Activated CD4-positive, alpha-beta T cell treated with anti-CD3 and anti-CD28 coated beads, Interleukin-2, Interleukin-4, amounts not matched to agents 100 ng/mL and 50 ng/mL, durations not matched to agents 16 hours and 8 hours (primary cell): ENCODE measurements around the gene SLC9B1.
A peak's percentile ranks its signal among the peaks of the same experiment; 100 is the strongest.
"Not testable (repeated sequence)": the region's sequence is repeated elsewhere in the genome, so short reads cannot be mapped to it uniquely, and the experiment has no call there.

Source experiments
- DNase-seq: peaks from one replicate; pipeline ENCODE4 v3.0.0-alpha.2; 2020; ENCODE audit warnings: low spot score

SLC9B1 gene

DNA sequence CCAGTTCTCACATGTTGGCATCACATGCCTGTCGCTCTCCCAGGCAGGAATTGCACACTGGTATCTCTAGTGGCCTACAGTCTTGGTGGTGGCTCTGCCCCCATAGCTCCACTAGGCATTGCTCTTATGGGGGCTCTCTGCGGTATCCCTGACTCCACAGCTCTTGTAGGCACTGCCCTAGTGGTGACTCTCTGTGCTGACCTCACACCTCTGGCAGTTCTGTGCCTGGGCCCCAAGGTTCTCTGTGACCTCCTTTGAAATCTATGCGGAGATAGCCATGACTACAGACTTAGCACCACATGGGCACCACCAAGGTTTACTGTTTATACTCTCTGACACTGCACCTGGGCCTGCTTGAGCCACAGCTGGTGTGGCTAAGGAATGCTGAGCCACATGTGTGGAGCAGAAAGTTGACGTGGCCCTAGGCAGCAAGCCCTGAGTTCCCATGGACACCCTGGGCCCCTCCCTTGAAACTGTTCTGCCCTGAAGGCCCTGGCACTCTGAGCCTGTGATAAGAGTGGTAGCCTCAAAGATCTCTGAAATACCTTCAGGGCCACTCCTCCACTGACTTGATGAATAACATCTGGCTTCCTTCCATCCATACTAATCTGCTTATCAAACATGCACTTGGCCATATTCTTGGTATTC, 8.0 kb downstream of the SLC9B1 start:
- DNase-seq, result no peak

DNA sequence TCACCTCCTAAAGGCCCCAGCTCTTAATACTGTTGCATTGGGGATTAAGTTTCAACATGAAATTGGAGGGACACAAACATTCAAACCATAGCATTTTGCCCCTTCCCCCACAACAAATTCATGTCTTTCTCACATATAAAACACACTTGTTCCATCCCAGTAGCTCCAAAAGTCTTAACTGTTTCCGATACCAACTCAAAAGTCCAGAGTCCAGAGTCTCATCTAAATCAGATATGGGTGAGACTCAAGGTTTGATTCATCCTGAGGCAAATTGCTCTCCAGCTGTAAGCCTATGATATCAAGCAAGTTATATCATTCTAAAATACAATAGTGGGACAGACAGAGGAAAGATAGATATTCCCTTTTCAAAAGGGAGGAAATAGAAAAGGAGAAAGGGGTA, 8.7 kb downstream of the SLC9B1 start:
- no peak for DNase-seq

DNA sequence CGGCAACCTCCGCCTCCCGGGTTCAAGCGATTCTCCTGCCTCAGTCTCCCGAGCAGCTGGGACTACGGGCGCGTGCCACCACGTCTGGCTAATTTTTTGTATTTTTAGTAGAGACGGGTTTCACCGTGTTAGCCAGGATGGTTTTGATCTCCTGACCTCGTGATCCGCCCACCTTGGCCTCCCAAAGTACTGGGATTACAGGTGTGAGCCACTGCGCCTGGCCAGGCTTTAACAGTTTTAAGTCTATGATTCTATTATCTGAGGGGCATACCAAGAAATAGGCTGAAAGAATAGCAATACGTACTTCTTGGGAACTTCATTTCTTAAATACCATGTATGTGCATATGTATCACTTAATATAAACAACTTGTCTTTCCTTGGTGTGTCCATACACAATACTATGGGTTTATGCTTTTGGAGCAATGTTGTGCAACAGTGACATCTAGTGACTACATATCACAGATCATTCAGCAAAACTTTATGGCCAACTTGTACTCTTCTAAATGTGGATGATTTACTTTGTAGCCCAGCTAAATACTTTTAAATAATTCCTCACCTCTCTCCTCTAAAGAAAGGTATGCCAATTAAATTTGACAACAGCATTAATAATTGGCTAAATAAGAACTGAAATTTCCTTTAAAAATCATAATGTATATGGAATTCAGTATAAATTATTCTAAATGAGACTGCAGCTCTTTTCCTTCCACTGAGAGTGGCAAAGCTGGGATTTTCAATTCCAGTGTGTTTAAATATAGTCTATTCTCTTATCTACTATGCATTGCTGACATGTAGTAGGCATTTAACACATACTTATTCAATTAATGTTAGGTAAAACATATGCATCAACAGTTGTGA, 10.4 kb downstream of the SLC9B1 start:
- DNase-seq, result peak; percentile 64

DNA sequence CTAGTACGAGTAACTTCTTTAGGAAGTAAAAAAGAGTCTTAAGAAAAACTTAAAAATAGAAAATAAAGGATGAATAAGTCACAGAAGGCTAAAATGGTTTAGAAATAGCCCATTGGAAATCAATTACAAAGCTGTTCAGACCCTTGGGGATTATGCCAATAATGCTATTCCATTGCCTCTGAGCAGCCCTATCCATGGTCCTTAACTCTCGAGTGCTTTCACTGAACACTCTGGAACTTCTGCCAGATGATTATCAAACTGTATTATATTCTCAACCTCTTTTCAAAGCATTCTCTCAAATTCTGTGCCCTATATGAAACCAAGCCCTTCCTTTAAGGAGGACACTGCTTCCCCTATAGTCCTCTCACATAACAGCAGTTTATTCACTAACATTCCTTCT, 17.0 kb downstream of the SLC9B1 start:
- no peak for DNase-seq

DNA sequence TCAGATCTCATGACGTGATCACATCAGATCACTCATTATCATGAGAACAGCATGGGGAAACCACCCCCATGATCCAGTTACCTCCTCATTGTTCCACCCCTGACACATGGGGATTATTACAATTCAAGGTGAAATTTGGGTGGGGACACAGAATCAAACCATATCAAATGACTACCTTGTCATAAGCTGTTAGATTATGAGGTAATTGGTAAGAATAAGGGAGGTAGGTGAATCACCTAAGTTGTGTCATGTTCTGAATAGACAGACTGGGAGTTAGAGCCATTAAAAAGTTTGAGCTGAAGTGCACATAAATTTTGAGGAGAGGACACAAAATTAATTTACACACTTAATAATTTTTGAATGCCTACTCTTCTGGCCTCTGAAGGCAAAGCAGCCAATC, 24.7 kb downstream of the SLC9B1 start:
- no peak for DNase-seq

DNA sequence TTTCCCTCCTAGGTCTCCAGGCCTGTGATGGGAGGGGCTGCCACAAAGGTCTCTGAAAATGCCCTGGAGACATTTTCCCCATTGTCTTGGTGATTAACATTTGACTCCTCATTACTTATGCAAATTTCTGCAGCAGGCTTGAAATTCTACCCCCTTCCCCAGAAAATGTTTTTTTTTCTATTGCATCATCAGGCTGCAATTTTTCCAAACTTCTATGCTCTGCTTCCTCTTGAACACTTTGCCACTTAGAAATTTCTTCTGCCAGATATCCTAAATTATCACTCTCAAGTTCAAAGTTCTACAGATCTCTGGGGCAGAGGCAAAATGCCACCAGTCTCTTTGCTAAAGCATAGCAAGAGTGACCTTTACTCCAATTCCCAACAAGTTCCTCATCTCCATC, 25.5 kb downstream of the SLC9B1 start:
- DNase-seq, result not testable (repeated sequence)

DNA sequence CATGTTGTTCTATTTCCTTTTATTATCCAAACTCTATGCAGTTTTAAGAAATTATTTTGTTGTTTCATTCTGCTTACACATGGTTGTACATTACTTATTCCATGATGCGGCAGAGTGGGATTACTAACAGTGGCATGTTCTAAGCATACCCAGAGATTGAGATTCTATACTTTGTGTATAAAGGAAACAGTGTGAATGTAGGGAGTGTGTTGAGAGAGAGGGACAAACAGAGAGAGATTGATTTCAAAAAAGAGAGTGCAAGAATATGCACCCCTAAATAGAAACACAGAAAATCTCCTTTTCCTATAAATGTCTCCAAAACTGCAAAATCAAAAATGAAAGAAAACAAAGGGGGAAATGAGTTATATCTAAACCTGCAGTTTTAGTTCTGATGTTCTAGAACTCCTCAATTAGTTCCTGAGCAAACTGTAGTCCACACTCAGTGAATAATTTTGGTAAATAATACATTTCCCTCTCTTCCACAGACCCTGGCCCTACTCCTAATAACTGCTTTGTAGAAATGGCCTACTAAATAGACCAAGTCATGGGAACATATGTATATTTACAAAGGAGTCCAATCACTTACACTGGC, 31.0 kb downstream of the SLC9B1 start:
- DNase-seq, result no peak

DNA sequence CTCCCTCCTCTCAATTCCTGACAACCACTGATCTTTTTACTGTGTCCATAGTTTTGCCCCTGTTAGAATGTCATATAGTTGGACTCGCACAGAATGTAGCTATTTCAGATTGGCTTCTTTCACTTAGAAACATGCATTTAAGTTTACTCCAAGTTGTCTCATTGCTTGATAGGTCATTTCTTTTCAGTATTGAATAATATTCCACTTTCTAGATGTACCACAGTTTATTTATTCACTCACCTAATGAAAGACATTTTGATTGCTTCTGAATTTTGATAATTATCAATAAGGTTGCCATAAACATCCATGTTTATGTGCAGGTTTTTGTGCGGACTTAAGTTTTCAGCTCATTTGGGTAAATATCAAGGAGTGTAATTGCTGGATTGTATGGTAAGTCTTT, 38.5 kb downstream of the SLC9B1 start:
- DNase-seq, result no peak

DNA sequence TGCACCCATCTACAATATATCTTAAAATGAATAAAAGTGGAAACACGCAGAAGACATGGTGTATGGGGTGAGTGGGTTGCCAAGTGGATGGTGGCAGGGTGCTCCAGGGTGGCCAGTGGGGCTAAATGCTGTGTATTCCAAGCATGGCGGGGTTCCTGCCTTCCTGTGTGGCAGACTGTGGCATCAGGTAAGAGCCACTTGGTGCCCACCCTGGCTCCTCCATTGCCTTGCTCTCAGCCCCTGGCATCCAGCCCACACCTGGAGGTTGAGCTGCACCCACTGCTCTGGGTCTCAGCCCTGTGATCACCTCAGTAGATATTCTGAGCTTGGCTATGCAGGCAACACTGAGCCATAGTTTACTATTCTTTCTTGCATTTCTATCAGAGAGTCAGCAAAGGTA, 57.7 kb downstream of the SLC9B1 start:
- DNase-seq, result not testable (repeated sequence)

DNA sequence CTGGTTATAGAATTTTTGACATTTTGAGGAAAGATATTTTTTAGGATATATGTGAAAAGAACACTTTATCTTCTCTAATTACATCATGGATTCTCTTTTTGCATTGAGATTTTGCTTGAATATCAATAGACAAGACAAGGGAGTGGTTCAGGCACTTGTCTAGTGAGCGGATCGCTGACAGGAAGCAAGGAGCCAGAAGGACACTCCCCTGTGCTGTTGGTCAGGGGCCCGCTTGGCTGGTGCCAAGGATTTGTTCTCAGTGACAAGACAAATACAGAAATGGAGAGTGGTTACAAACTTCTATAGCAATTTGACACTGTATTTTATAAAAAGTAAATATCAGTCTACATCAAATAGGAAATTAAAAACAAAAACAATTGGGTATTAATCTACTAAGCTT, 60.0 kb downstream of the SLC9B1 start:
- DNase-seq, result no peak

DNA sequence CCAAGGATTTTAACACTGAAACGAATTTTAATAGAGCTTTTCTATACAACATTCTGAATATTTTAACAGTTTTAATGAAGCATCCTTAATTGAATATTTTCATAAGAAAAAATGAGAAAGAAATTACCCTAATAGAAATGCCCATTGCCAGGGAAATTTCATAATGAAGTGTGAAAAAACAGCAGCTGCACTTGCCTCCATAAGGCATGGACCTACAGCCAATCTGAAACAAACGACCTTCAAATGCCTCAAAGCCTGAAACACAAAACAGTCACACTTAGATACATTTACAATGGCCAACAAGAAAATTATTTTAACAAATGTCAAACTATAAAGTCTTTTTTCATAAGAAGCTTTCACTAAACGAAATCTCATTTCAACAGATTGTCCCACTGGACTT, 74.4 kb downstream of the SLC9B1 start:
- no peak for DNase-seq

DNA sequence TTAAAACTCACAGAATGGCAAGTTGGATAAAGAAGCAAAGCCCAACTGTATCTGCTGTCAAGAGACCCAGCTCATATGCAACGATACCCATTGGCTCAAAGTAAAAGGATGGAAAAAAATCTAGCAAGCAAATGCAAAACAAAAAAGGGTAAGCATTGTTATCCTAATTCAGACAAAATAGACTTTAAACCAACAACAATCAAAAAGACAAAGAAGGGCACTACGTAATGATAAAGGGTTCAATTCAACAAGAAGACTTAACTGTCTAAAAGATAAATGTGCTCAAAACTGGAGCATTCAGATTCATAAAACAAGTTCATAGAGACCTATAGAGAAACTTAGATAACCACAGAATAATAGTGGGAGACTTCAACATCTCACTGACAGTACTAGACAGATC, 81.4 kb downstream of the SLC9B1 start:
- not testable (repeated sequence) for DNase-seq

DNA sequence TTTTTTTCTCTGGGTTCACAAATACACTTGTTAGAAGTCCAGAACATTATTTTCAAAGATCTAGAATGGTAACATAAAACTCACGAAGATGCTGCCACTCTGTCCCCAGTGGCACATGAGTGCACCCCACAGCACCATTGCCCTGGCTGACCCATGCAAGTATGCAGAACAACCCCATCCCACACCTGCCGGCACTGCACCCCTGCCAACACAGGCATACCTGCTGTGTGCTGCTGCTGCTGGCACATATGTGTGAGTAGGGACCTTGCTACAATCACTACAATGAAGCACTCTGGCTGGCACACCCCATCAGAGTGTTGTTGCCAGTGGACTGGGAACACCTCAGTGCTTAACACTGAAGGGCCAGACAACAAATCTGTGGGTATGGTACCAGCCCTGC, 83.8 kb downstream of the SLC9B1 start:
- no peak for DNase-seq

DNA sequence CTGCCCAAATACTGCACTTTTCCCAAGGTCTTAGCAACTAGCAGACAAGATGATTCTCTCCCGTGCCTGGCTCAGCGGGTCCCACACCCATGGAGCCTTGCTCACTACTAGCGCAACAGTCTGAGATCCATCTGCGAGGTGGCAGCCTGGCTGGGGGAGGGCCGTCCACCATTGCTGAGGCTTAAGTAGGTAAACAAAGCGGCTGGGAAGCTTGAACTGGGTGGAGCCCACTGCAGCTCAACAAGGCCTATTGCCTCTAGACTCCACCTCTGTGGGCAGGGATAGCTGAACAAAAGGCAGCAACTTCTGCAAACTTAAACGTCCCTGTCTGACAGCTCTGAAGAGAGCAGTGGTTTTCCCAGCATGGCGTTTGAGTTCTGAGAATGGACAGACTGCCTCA, 99.8 kb downstream of the SLC9B1 start:
- DNase-seq, result not testable (repeated sequence)

DNA sequence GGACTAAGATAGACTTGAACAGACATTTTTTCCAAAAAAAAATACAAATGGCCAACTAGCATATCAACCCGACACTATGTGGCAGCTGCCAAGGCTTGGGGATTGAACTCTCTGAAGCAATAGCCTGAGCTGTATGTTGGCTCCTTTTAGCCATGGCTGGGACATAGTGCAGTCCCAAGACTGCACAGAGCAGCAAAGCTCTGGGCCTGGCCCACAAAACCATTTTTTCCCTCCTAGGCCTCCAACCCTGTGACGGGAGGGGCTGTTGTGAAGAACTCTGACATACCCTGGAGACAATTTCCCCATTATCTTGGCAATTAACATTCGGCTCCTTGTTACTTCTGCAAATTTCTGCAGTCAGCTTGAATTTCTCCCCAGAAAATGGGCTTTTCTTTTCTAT, 100.6 kb downstream of the SLC9B1 start:
- no peak for DNase-seq

DNA sequence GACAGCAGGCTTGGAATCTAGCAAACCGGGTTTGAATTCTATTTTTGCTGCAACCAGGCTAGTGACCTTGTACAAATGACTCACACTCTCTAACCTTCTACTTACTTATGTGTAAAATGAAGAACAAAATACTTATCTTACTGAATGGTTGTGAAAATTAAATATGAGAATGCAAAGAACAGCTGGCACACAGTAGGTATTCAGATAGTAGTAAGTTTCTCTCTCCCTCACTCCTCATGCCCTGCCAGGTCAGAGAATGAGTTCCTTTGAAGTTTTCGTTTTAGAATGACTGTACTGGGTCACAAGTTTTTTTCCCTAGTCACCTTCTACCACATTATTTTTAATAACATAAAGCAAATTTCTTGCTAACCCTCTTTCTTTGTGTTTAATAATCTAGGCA, 117.7 kb downstream of the SLC9B1 start:
- DNase-seq, result no peak

DNA sequence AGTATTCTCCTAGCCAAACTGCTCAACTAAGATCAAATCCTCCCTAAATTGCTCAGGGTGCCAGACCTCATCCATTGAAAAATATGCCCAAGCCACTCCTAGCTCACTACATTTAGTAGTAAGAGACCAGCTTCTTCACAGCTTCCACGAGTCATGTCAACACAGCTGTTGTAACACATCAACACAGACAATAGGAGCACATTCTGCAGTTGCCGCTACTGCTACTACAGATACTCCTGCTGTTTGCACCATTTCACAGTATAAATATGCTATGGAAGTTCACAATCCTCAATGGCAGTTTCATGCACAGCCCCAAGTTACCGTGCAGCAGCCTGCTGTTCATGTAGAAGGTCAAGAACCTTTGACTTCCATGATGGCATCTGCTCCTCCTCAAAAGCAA, 121.9 kb downstream of the SLC9B1 start:
- not testable (repeated sequence) for DNase-seq

DNA sequence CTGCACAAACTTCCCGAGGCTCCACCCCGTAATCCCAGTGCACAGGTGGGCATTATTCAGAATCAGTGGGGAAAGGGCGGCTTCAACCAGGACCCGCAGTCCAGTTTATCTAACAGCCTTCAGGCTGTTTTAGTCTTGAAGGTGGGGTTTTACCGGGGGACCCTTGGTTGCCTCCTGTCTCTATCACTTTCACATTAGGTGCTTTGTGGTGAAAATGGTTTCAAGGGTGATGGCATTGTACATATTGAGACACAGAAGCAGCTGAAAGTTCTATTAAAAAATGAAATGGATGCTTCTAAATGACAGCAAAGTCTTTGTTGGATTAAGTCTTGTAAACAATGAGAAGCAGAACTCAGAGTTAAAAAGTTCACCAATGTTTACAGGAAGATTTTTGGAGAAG, 123.0 kb downstream of the SLC9B1 start:
- not testable (repeated sequence) for DNase-seq

DNA sequence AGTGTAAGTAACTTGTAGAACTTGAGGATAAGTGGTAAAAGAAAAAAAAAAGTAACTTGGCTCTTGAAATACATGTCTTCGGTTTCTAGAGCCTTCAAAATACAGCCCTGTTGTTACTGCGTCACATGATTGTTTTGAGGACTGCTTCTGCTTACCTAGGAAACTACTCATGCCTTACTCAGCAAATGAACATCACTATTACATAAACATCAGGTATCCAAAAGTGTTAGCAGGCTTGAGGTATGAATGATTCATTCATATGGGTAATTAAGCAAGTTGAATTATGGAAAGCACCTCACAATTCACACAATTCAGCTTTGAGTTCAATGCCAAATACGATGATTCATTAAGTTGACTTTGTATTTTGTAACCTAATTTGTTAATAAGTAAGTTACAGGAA, 129.6 kb downstream of the SLC9B1 start:
- DNase-seq, result not testable (repeated sequence)

DNA sequence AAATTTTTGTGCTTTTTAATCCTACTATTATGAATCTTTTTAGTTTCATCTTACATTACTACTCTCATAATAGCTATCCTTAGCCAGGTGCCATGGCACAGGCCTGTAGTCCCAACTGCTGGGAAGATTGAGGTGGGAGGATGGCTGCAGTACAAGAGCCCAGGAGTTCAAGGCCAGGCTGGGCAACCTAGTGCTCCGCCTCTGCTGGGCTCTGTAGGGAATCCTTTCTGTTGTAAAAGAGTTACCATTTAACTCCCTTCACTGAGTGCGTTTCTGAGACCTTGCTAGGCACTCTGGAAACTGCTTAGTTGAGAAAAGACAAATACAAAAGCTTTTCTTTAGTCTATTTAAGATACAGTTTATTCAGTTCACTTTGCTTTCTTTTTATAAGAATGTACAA, 130.9 kb downstream of the SLC9B1 start:
- not testable (repeated sequence) for DNase-seq

DNA sequence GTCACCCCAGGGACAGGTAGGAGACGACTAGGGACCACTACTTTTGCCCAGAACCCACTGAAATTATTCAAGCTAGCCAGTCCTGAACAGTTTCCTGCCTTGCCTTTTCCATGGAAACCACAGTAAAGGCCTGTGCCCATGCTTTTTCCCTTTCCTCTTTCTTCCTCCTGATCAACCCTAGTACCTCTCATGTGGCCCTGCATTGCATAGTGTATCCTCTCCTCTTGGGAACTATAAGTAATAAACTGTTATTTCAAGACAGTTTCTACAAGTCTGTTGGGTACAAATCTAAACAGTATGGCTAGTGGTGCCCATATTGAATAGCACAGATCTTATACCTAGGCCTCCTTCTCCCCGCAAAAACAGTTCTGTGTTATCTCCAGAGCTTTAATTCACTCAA, 136.2 kb downstream of the SLC9B1 start:
- DNase-seq, result no peak

DNA sequence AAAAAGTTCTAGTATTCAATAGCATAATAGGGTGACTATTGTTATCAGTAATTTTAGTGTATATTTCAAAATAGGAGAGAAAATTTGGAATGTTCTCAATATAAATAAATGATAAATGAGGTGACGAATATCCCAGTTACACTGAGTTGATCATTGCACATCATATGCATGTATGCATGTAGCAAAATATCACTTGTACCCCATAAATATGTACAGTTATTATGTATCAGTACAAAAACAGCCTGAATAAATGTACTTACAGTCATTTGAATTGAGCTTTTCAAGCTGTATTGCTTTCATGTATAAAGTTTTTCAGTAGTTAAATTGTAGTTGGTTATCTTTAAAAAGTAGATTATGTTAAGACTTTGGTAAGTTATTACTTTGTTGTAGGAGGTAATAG, 138.2 kb downstream of the SLC9B1 start:
- DNase-seq, result no peak

DNA sequence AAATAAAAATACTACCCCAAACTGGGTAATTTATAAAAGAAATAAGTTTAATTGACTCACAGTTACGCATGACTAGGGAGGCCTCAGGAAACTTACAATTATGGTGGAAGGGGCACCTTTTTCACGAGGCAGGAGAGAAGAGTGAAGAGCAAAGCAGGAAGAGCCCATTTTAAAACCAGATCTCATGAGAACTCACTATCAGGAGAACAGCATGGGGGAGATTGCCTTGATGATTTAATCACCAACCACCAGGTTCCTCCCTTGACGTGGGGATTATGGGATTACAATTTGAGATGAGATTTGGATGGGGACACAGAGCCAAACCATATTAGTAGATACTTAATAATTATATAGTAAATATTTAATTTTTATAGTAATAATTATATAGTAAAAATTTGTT, 140.6 kb downstream of the SLC9B1 start:
- DNase-seq, result no peak
